ENCODE data around the gene MICAL2. TPM values are rescaled to one million over a fixed set of nuclear protein-coding genes. Genes with fewer than 3 reads are reported as not detected.
A peak's percentile ranks its signal among the peaks of the same experiment; 100 is the strongest.

MICAL2 gene
- total RNA-seq, 1 donor from 2014 or later, result 104 TPM

DNA sequence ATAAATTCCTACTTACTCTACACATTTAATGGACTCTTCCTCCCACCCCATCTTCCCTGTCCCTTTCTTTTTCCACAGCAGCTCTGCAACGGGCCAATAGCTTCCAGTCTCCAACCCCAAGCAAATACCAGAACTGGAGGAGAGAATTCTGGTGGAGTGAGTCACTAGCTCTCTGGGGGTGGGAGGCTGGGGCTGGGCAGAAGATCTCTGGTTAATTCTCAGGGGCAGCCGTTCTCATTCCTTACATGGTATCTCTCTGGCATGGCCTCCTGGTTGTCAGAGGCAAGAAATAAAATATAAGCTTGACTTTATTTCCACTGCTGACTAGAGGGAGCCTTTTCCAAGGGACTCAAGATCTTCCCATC, 176.6 kb downstream of the MICAL2 start:
- TF ChIP-seq, protein P1, sequence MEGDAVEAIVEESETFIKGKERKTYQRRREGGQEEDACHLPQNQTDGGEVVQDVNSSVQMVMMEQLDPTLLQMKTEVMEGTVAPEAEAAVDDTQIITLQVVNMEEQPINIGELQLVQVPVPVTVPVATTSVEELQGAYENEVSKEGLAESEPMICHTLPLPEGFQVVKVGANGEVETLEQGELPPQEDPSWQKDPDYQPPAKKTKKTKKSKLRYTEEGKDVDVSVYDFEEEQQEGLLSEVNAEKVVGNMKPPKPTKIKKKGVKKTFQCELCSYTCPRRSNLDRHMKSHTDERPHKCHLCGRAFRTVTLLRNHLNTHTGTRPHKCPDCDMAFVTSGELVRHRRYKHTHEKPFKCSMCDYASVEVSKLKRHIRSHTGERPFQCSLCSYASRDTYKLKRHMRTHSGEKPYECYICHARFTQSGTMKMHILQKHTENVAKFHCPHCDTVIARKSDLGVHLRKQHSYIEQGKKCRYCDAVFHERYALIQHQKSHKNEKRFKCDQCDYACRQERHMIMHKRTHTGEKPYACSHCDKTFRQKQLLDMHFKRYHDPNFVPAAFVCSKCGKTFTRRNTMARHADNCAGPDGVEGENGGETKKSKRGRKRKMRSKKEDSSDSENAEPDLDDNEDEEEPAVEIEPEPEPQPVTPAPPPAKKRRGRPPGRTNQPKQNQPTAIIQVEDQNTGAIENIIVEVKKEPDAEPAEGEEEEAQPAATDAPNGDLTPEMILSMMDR (conservative IDR thresholded peaks at IDR 0.05; ENCODE audit: low read depth, low read length), result no peak
- H3K4me3 ChIP-seq (ENCODE audit: low read depth, low read length), result peak overlapping the region; percentile 35
- DNase-seq (ENCODE audit: low read depth), result peak; percentile 86

DNA sequence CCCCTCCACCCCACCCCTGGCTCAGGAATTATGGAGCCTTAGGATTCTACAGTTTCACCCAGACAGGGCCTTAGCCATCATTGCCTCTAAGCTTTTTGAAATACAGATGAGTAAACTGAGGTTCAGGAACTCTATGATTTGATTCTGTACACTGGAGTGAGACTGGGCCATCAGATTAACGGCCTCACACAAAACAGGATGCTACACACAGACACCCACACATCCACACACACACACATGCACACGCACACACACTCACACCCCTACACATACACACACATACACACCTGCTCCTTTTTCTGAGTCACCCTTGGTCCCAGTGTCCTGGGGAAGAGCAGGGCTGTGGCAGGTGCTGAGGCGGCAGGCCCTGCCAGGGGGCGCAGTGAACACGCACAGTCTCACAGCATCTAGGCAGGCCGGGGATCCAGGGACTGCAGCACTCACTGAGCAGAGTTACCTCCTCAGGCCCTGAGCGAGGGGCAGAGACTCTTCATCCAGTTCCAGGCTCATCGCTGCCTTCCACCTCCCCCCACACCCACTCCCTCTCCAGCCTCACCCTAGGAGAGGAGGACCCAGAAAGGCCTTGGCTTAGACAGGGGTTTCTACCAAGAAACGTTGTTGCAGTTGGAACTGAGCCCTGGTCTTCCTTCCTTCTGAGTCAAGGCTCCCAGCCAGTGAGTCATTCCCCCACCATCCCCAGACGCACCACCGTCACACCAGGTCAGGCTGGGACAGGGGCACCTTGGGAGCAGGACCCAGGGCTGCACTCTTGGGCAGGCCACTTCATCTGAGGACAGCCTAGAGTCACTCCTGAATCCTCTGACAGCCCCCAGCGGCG, 177.2 kb downstream of the MICAL2 start:
- TF ChIP-seq, protein P1 (conservative IDR thresholded peaks at IDR 0.05; ENCODE audit: low read depth, low read length), result peak; percentile 69
- H3K4me3 ChIP-seq (ENCODE audit: low read depth, low read length), result peak overlapping the region; percentile 35

DNA sequence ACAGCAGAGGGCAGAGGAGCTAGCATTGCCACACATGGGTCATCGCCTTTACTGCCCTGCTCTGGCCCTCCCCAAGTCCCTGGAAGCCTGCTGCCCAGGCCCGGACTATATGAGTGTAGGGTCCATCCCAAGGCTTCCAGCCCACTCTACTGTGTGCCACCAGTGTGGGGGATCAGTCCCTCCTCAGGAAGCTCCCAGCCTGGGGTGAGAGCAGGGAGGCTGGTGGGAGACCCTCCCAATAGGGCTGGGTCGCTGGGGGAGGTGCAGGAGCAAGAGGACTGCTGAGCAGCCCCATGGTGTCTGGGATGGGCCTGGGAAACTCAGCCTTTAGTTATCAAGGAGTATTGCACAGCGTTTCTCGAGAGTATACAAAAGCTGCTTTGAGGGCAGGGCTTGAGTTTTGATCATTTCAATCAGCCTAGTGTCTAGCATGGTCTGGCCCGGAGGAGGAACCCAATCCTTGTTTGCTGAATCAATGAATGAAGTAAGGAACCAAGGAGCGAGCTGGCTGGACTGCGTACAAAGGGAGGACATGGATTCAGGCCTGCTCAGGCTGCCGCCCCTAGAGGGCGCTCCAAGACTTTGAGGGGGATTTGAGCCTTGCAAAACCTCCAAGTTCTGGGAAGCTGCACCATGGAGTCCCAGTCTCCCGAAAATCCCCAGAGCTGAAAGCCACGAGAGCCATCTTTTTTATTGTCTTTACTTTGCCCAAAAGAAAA, 178.0 kb downstream of the MICAL2 start:
- TF ChIP-seq, protein P1 (conservative IDR thresholded peaks at IDR 0.05; ENCODE audit: low read depth, low read length), result peak; percentile 99
- peak; percentile 44 for DNase-seq (ENCODE audit: low read depth)

More for the DNA sequence above, 177.2 kb downstream of the MICAL2 start:
- peak; percentile 83 for DNase-seq (ENCODE audit: low read depth)

DNA sequence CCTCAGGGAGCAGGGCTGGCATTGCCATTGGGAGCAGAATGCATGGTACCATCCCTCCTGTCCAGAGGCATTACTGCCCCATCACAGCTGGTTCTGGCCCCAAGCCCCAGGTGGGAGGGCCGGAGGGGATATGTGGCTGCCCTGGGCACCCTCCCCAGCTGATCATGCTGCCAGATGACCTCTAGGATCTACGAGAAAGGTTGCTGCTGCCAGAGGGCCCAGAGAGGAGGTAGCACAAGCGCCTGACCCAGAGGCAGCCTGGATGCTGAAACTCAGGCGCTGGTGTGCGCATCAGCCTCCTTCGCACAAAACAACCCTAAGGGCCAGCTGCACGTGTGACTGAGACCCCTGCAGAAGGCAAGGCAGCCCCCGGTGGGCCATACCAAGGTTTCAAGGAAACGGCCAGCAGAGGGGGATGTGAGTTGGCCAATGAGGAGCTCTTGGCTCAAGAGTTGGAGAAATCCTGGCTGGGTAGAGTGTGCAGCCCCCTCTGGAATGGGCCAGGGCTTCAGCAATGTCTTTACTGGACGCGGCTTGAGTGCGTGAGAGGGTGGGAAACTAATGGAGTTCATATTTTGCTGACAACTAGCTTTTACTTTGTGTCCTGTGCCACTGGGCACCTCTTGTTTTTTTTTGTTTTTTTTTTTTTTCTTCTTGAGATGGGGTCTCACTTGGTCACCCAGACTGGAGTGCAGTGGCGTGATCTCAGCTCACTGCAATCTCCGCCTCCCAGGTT, 178.7 kb downstream of the MICAL2 start:
- TF ChIP-seq, protein P1 (conservative IDR thresholded peaks at IDR 0.05; ENCODE audit: low read depth, low read length), result no peak
- H3K4me3 ChIP-seq (ENCODE audit: low read depth, low read length), result no peak overlapping the region
- DNase-seq (ENCODE audit: low read depth), result no peak

More for the DNA sequence above, 178.0 kb downstream of the MICAL2 start:
- no peak overlapping the region for H3K4me3 ChIP-seq (ENCODE audit: low read depth, low read length)

DNA sequence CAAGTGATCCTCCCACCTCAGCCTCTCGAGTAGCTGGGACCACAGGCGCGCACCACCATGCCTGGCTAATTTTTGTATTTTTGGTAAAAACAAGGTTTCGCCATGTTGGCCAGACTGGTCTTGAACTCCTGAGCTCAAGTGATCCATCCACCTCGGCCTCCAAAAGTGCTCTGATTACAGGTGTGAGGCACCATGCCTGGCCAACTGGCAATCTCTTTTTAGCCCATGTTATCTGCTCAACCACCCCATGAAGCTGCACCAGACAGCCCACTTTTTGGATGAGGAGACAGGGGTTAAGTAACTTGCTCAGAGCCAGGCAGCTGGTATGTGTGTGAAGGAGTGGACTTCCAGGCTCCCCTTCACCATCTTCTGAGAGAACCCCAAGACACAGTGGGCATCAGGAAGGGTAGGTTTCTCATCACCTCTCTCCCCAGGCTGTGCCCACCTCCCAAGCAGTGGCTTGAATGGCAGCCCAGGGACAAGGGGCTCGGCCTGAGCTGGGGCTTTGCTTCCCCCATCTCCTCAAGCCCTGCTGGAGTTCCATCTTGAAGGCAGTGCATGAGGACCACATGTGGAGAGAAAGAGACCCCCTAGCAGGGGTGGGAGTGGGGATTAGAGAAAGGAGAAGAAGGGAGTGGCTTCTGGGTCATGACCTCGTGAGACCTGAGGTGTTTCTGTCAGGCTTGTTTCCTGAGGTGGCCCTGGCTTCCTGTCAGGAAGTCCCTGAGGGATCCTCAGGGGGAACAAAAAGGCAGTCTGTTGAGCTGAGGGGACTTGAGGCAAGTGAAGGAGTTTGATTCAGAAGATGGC, 179.5 kb downstream of the MICAL2 start:
- TF ChIP-seq, protein P1 (conservative IDR thresholded peaks at IDR 0.05; ENCODE audit: low read depth, low read length), result no peak
- H3K4me3 ChIP-seq (ENCODE audit: low read depth, low read length), result no peak overlapping the region
- no peak for DNase-seq (ENCODE audit: low read depth)

DNA sequence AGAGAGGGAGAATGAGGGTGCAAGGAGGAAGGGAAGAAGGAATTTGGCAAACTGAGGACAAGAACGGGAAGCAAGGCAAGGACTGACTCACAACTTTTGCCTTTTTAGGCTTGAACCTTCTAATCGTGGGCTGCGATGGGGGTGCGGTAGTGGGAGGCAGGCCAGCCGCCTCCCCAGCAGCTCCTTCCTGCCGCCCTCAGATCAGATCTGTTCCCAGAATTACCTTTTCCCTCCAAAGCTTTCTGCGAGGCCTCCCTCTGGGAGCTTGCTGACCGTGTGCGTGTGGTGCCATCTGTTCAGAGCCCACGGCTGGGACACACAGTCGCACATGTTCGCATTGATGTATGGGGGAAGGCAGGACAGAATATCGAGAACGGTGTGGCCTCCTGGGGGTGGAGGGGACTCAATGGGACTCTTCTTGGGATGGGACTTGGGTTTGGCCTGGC, 180.1 kb downstream of the MICAL2 start:
- no peak overlapping the region for H3K4me3 ChIP-seq (ENCODE audit: low read depth, low read length)
- no peak for DNase-seq (ENCODE audit: low read depth)
- TF ChIP-seq, protein P1 (conservative IDR thresholded peaks at IDR 0.05; ENCODE audit: low read depth, low read length), result no peak
